A549 (cell line): Measurements from ENCODE around the gene SLC22A2.

Source experiments
- CEBPB ChIP-seq, 2 experiments: fragments of >200 bp in 1 of 2; sonication (Bioruptor Twin) in 1 of 2; formaldehyde crosslinking in 1 of 2; IDR thresholded peaks; 2 replicates each; pipeline ENCODE4 v1.6.1; 2012 to 2016
- CTCF ChIP-seq: fragments of >200 bp; sonication (Bioruptor Twin); formaldehyde crosslinking; IDR thresholded peaks from 3 replicates; pipeline ENCODE4 v1.5.1; 2016

- TF ChIP-seq CEBPB (IDR thresholded peaks at IDR 0.05) (no peak), CTCF (no peak)
Measured at GRCh38 chr6:160197662-160198061, 61.0 kb downstream of the SLC22A2 start.
